GM12878 (cell line): Measurements from ENCODE around the gene RDH12. TPM values are rescaled to one million over a fixed set of nuclear protein-coding genes. Genes with fewer than 3 reads are reported as not detected.

Source experiments
- ATAC-seq: fragments of 200-7000 bp; cut with Tn5 transposase; 3 replicates; pipeline ENCODE4 v1.9.1; 2020; ENCODE audit warnings: mild to moderate bottlenecking, moderate library complexity
- BruUV-seq: library from RNA; stranded (reverse); fragments of 400-500 nt; replicated peaks from 2 replicates; lab custom pipeline; 2021; lab: Mats Ljungman, UMichigan
- CTCF ChIA-PET: fragments of 300-600 bp; sonication (Branson Sonifier 250); formaldehyde crosslinking; extraction: SDS; loops from one replicate; lab custom pipeline; 2021; ENCODE audit warnings: inconsistent platforms; lab: Yijun Ruan, JAX
- POLR2A ChIA-PET: fragments of 350-600 bp; formaldehyde crosslinking; extraction: SDS; loops from one replicate; lab custom pipeline; 2021; ENCODE audit warnings: inconsistent platforms; lab: Charles Lee
- RAD21 ChIA-PET: fragments of 300-600 bp; sonication (Branson Sonifier 250); formaldehyde crosslinking; loops from one replicate; lab custom pipeline; 2023; ENCODE audit warnings: antibody characterized with exemption; ENCODE audit not compliant: unreplicated experiment; lab: Charles Lee
- SMC1A ChIA-PET: fragments of 300-600 bp; sonication (Branson Sonifier 250); formaldehyde crosslinking; loops from one replicate; lab custom pipeline; 2023; ENCODE audit not compliant: unreplicated experiment, uncharacterized antibody; lab: Charles Lee
- DNase-seq: peaks from one replicate; pipeline ENCODE4 v3.0.0-alpha.2; 2011; ENCODE audit warnings: low read depth, low spot score
- FAIRE-seq: peaks from 3 replicates; lab custom pipeline; 2011; peaks lifted over from hg19 to GRCh38; lab: Jason Lieb, UNC
- H2AFZ ChIP-seq: 2 replicates; pipeline ENCODE4 v1.6.0; 2011; ENCODE audit warnings: low read depth, low read length, control low read depth; ENCODE audit not compliant: control insufficient read depth
- H3K27ac ChIP-seq: 2 replicates; pipeline ENCODE4 v1.5.1; 2011; ENCODE audit warnings: control low read depth; ENCODE audit not compliant: control insufficient read depth, insufficient read depth
- H3K27me3 ChIP-seq, 2 experiments: replicated peaks in 1 of 2; 2 replicates each; pipeline versions ENCODE4 v1.6.0 to v1.6.1; 2011; ENCODE audit warnings: low read length in 1 of 2; ENCODE audit not compliant: control insufficient read depth in 2 of 2, insufficient read depth in 2 of 2
- H3K36me3 ChIP-seq, 2 experiments: 2 replicates each; pipeline ENCODE4 v1.5.1; 2011; ENCODE audit warnings: low read length in 1 of 2; ENCODE audit not compliant: control insufficient read depth in 2 of 2, insufficient read depth in 2 of 2
- H3K4me1 ChIP-seq: 2 replicates; pipeline ENCODE4 v1.6.1; 2011; ENCODE audit warnings: mild to moderate bottlenecking, low read length, moderate library complexity, mixed read lengths; ENCODE audit not compliant: control insufficient read depth, insufficient read depth
- H3K4me2 ChIP-seq: 2 replicates; pipeline ENCODE4 v1.6.0; 2011; ENCODE audit warnings: control low read depth; ENCODE audit not compliant: control insufficient read depth, insufficient read depth
- H3K4me3 ChIP-seq: fragments of 200-600 bp; sonication (generic); 2 replicates; pipeline ENCODE4 v1.5.1; 2016
- H3K79me2 ChIP-seq: 2 replicates; pipeline ENCODE4 v1.6.0; 2011; ENCODE audit warnings: low read length; ENCODE audit not compliant: control insufficient read depth, insufficient read depth
- H3K9ac ChIP-seq: 2 replicates; pipeline ENCODE4 v1.8.0; 2011; ENCODE audit warnings: low read length, control low read depth, mixed read lengths; ENCODE audit not compliant: control insufficient read depth, insufficient read depth
- H3K9me3 ChIP-seq: replicated peaks from 3 replicates; pipeline ENCODE4 v1.5.1; 2011; ENCODE audit warnings: mild to moderate bottlenecking, low read length; ENCODE audit not compliant: control insufficient read depth, insufficient read depth
- H4K20me1 ChIP-seq: 2 replicates; pipeline ENCODE4 v1.6.0; 2011; ENCODE audit not compliant: control insufficient read depth, insufficient read depth
- GABPA ChIP-seq: IDR thresholded peaks from 2 replicates; pipeline ENCODE4 v1.6.1; 2014; ENCODE audit warnings: antibody characterized with exemption, low read depth, mild to moderate bottlenecking, inconsistent platforms
- HDGF ChIP-seq: fragments of 450-650 bp; IDR thresholded peaks from 2 replicates; pipeline ENCODE4 v1.6.1; 2016; ENCODE audit warnings: antibody characterized with exemption
- MEF2B ChIP-seq: fragments of 450-650 bp; IDR thresholded peaks from 2 replicates; pipeline ENCODE4 v1.6.1; 2018; ENCODE audit warnings: mild to moderate bottlenecking, moderate library complexity; ENCODE audit not compliant: partially characterized antibody, poor library complexity, severe bottlenecking
- NR2F1 ChIP-seq: fragments of 450-650 bp; conservative IDR thresholded peaks from 2 replicates; pipeline ENCODE4 v1.6.1; 2017; ENCODE audit warnings: mild to moderate bottlenecking
- PML ChIP-seq: IDR thresholded peaks from 2 replicates; pipeline ENCODE4 v1.6.1; 2012; ENCODE audit warnings: low read length, inconsistent platforms
- SMC3 ChIP-seq: IDR thresholded peaks from 2 replicates; pipeline ENCODE4 v1.6.1; 2011; ENCODE audit warnings: low read length, improper control_type of control experiment, borderline replicate concordance
- STAT3 ChIP-seq: IDR thresholded peaks from 2 replicates; pipeline ENCODE4 v1.6.1; 2011; ENCODE audit warnings: low read depth, low read length, improper control_type of control experiment
- SUZ12 ChIP-seq: fragments of 200-600 bp; sonication (generic); IDR thresholded peaks from one replicate; pipeline ENCODE4 v1.6.1; 2018; ENCODE audit warnings: antibody characterized with exemption, mild to moderate bottlenecking; ENCODE audit not compliant: unreplicated experiment
- TARDBP ChIP-seq: IDR thresholded peaks from 2 replicates; pipeline ENCODE4 v1.6.1; 2016; ENCODE audit warnings: borderline replicate concordance
- ZZZ3 ChIP-seq: IDR thresholded peaks from 2 replicates; pipeline ENCODE4 v1.6.1; 2011; ENCODE audit warnings: low read depth; ENCODE audit not compliant: control insufficient read depth, insufficient read length
- WGBS: methylation state at CpG from one replicate; pipeline ENCODE4 v1.1.6; 2016; ENCODE audit warnings: low lambda C conversion rate; ENCODE audit not compliant: insufficient replicate concordance, insufficient coverage; ENCODE audit errors: missing lambda C conversion rate; 5-methylcytosine and 5-hydroxymethylcytosine counted together
- in situ Hi-C: fragments of 300-500 bp; cut with MboI; formaldehyde crosslinking; loops from 9 replicates; pipeline ENCODE4 v1.14.3; 2018; ENCODE audit warnings: mixed read lengths
- intact Hi-C: fragments of 100-400 bp; cut with micrococcal nuclease; formaldehyde crosslinking; loops from one replicate; pipeline ENCODE4 v1.14.2; 2022; ENCODE audit not compliant: unreplicated experiment
- polyA plus RNA-seq, 11 experiments: library from polyadenylated mRNA; depleted of rRNA in 4 of 11; unstranded in 6 of 11; stranded (reverse) in 5 of 11; fragments of >200 nt; fragmentation: Nextera tagmentation in 4 of 11; fragmentation: Illumina TruSeq in 1 of 11; extraction: Ambion mirVana in 4 of 11; extraction: Trizol in 1 of 11; gene quantifications; 1 replicate in 1 of 11; 2 replicates in 10 of 11; pipeline versions ENCODE4 v1.2.1 to v1.2.3, GENCODE V29; 2011 to 2016; ENCODE audit warnings: inconsistent platforms in 2 of 11, missing spikeins in 2 of 11, low read depth in 1 of 11
- total RNA-seq, 4 experiments: library from RNA; depleted of rRNA in 3 of 4; stranded (reverse); fragments of >200 nt in 3 of 4; fragmentation: Illumina TruSeq in 1 of 4; extraction: Trizol in 1 of 4; gene quantifications; 2 replicates each; pipeline versions ENCODE4 v1.2.1 to v1.2.3, GENCODE V29; 2013 to 2021
- TF ChIP-seq, protein P1 (sequence below): fragments of 450-650 bp; conservative IDR thresholded peaks from 2 replicates; pipeline ENCODE4 v1.6.1; 2017; ENCODE audit warnings: mild to moderate bottlenecking, moderate library complexity

Gene RDH12
- total and polyA plus RNA-seq, 10 of the 15 experiments (the other 5 are each of a cell fraction or from before 2014, with no cell fraction given): not detected

DNA sequence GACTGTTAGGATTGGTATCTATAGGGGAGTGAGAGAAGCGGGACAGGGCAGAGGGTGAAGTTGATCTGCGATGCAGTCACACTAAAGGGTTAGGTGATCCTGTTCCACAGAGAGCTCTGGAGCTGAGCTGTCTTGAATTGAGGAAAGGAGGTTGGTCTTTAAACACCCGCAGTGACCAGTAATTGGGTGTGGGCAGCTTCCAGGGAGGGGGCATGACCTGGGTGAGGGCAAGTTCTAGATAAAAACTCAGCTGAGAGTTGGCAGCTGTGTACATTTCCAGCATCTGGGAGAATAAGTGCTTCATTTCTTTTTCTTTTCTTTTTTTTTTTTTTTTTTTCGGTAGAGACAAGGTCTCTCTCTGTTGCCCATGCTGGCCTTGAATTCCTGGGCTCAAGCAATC is 35.1 kb downstream of the RDH12 start:
- POLR2A ChIA-PET: no interaction called here
- no peaks in the 10 kb centered on the region for H3K36me3 ChIP-seq
- ATAC-seq (no peak), FAIRE-seq (no peak), DNase-seq (no peak)
- SMC1A ChIA-PET: no interaction called here
- no peak overlapping the region for H3K9ac ChIP-seq
- no peaks in the 10 kb centered on the region for H3K9me3 ChIP-seq
- no peak overlapping the region for H3K4me3 ChIP-seq
- intact Hi-C loops: no loop called here
- CTCF ChIA-PET: interaction anchor here (1.6 kb wide), 1 partner anchor 32 kb away, joined by 5 read pairs; no protein-coding TSS in a partner anchor
- H3K27ac ChIP-seq: no peak overlapping the region
- H3K4me2 ChIP-seq: no peak overlapping the region
- TF ChIP-seq NR2F1 (no peak), MEF2B (no peak), GABPA (no peak), SUZ12 (no peak), SMC3 (no peak), TARDBP (no peak), HDGF (no peak), ZZZ3 (no peak), PML (no peak), STAT3 (no peak)
- TF ChIP-seq, protein P1, sequence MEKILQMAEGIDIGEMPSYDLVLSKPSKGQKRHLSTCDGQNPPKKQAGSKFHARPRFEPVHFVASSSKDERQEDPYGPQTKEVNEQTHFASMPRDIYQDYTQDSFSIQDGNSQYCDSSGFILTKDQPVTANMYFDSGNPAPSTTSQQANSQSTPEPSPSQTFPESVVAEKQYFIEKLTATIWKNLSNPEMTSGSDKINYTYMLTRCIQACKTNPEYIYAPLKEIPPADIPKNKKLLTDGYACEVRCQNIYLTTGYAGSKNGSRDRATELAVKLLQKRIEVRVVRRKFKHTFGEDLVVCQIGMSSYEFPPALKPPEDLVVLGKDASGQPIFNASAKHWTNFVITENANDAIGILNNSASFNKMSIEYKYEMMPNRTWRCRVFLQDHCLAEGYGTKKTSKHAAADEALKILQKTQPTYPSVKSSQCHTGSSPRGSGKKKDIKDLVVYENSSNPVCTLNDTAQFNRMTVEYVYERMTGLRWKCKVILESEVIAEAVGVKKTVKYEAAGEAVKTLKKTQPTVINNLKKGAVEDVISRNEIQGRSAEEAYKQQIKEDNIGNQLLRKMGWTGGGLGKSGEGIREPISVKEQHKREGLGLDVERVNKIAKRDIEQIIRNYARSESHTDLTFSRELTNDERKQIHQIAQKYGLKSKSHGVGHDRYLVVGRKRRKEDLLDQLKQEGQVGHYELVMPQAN: no peak
- in situ Hi-C loops: no loop called here
- H2AFZ ChIP-seq: no peak overlapping the region
- H3K79me2 ChIP-seq: no peaks in the 10 kb centered on the region
- WGBS: 62% methylated on average over 3 of the region's 4 CpGs
- RAD21 ChIA-PET: no interaction called here
- no peaks in the 10 kb centered on the region for H3K4me1 ChIP-seq
- no peaks in the 10 kb centered on the region for H3K27me3 ChIP-seq
- no TSS peak for BruUV-seq
- no peaks in the 10 kb centered on the region for H4K20me1 ChIP-seq
